Measurements from ENCODE around the gene PTH1R. TPM values are rescaled to one million over a fixed set of nuclear protein-coding genes. Genes with fewer than 3 reads are reported as not detected.

Gene PTH1R
- total RNA-seq, 4 donors from 2014 or later = 2.1 to 26.8 (median 14.5) TPM

- 92% methylated on average over 2 of the region's 2 CpGs for WGBS
- no peaks in the 10 kb centered on the region for H3K27me3 ChIP-seq
- no peak for DNase-seq (ENCODE audit: extremely low spot score)
- intact Hi-C loops (cut with DNase I) = no loop called here
- no peak overlapping the region for H3K27ac ChIP-seq (replicated peaks in 1 of 4)
- H3K4me3 ChIP-seq = no peak overlapping the region
- peaks cover 77 to 96% (median 94%) of the 10 kb centered on the region in 4 donors for H3K4me1 ChIP-seq
- H3K9me3 ChIP-seq = no peaks in the 10 kb centered on the region
- TF ChIP-seq, protein P1, sequence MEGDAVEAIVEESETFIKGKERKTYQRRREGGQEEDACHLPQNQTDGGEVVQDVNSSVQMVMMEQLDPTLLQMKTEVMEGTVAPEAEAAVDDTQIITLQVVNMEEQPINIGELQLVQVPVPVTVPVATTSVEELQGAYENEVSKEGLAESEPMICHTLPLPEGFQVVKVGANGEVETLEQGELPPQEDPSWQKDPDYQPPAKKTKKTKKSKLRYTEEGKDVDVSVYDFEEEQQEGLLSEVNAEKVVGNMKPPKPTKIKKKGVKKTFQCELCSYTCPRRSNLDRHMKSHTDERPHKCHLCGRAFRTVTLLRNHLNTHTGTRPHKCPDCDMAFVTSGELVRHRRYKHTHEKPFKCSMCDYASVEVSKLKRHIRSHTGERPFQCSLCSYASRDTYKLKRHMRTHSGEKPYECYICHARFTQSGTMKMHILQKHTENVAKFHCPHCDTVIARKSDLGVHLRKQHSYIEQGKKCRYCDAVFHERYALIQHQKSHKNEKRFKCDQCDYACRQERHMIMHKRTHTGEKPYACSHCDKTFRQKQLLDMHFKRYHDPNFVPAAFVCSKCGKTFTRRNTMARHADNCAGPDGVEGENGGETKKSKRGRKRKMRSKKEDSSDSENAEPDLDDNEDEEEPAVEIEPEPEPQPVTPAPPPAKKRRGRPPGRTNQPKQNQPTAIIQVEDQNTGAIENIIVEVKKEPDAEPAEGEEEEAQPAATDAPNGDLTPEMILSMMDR (IDR thresholded peaks at IDR 0.05) = no peak
- TF ChIP-seq EP300 (IDR thresholded peaks at IDR 0.05) (no peak), POLR2AphosphoS5 (IDR thresholded peaks at IDR 0.05) (no peak), POLR2A (IDR thresholded peaks at IDR 0.05; ENCODE audit: low read depth) (no peak)
- H3K36me3 ChIP-seq = peaks cover 0 to 3% (median 0%) of the 10 kb centered on the region in 4 donors
These were observed 75.3 kb downstream of the PTH1R start for GRCh38 chr3:46952813-46953212.

Small RNA genes within 50 kb of the gene (small RNA-seq; reads per million reads assigned to genes)
- gene AC109583.2 = 0 reads per million in 3 donors

Other genes starting within 250 kb of the PTH1R start
- gene ALS2CL, start 184.0 kb upstream of the PTH1R start, total RNA-seq = 10 to 100 TPM in 2 of 4 donors, 1 to 10 TPM in 2; 3.3 to 11.8 (median 10.8) TPM
- 1 to 10 TPM in 1 of 4 donors, under 1 TPM in 2, not detected in 1; 0.33 to 1.2 (median 0.69) TPM for gene TMIE, start 176.3 kb upstream of the PTH1R start, total RNA-seq
- under 1 TPM in 3 of 4 donors, not detected in 1; 0.32 to 0.46 (median 0.42) TPM for gene PRSS50, start 159.9 kb upstream of the PTH1R start, total RNA-seq
- 10 to 100 TPM in 1 of 4 donors, 1 to 10 TPM in 2, under 1 TPM in 1; 0.83 to 13.0 (median 7.7) TPM for gene MYL3, start 14.3 kb upstream of the PTH1R start, total RNA-seq
- gene CCDC12, start 99.0 kb downstream of the PTH1R start, total RNA-seq = 10 to 100 TPM; 27.5 to 54.8 (median 36.7) TPM
- gene NBEAL2, start 101.9 kb downstream of the PTH1R start, total RNA-seq = 10 to 100 TPM; 16.6 to 22.1 (median 21.2) TPM

Data from esophagus muscularis mucosa (tissue), 4 donors.